ENCODE data around the gene TRAPPC3L. TPM values are rescaled to one million over a fixed set of nuclear protein-coding genes. Genes with fewer than 3 reads are reported as not detected.

Gene TRAPPC3L
- total RNA-seq, 1 experiment from 2014 or later: not detected

DNA sequence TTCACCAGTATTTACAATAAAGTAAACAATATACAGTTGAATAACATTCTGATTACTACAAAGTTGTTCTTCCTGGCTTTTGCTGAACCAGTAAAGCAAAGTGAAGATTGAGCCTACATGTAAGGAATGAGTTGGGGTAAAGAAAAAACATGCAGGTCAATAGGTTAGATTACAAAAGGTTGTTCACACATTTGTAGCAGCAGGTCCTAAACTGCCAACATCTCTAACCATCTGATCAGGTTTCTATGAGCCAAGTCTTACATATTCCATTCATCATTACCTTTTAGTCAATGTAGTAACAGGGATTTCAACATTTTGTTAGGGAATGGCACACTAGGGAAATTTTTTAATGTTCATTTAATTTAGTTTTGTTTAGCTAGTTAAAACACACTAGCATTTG is 93.6 kb downstream of the TRAPPC3L start:
- Histone ChIP-seq H2BK5ac (ENCODE audit: insufficient read length, low read length) (no peak overlapping the region), H2AK5ac (ENCODE audit: insufficient read length, low read length) (no peak overlapping the region), H4K20me1 (ENCODE audit: control insufficient read depth, insufficient read depth, insufficient read length) (no peaks in the 10 kb centered on the region), H4K91ac (ENCODE audit: insufficient read length, low read depth, low read length) (no peak overlapping the region), H4K8ac (replicated peaks; ENCODE audit: insufficient read length, low read depth, low read length) (no peak overlapping the region), H2BK20ac (ENCODE audit: low read depth, low read length, poor library complexity, severe bottlenecking) (no peak overlapping the region), H2BK15ac (ENCODE audit: low read depth, low read length) (no peak overlapping the region), H3K79me1 (ENCODE audit: insufficient read depth, low read depth, low read length, poor library complexity, severe bottlenecking) (no peaks in the 10 kb centered on the region), H3K14ac (ENCODE audit: insufficient read depth, low read length) (no peak overlapping the region), H3K9ac (ENCODE audit: extremely low read depth, insufficient read length, low read length) (no peak overlapping the region), H3K4me1 (ENCODE audit: insufficient read depth, low read length) (no peaks in the 10 kb centered on the region), H3K18ac (ENCODE audit: insufficient read length, low read depth, low read length) (no peak overlapping the region), H3K4me2 (ENCODE audit: insufficient read depth, insufficient read length, low read length) (no peak overlapping the region), H2BK120ac (ENCODE audit: low read depth, low read length, poor library complexity, severe bottlenecking) (no peak overlapping the region), H3K27ac (ENCODE audit: insufficient read length, low read depth, low read length) (no peak overlapping the region), H3K56ac (ENCODE audit: insufficient read length, low read depth, low read length) (no peak overlapping the region), H3K79me2 (ENCODE audit: insufficient read depth, low read length) (no peaks in the 10 kb centered on the region), H2AFZ (ENCODE audit: low read length) (no peak overlapping the region), H2BK12ac (ENCODE audit: insufficient read length, low read depth, low read length) (no peak overlapping the region), H3K23ac (ENCODE audit: insufficient read length, low read depth, low read length) (no peak overlapping the region), H3K23me2 (ENCODE audit: insufficient read length, low read depth, low read length, poor library complexity, severe bottlenecking) (no peaks in the 10 kb centered on the region), H3T11ph (ENCODE audit: low read length) (no peak overlapping the region), H3K4ac (ENCODE audit: low read depth, low read length) (no peak overlapping the region), H4K5ac (ENCODE audit: insufficient read length, low read depth, low read length) (no peak overlapping the region), H3K9me3 (ENCODE audit: control insufficient read depth, low read depth, low read length) (no peaks in the 10 kb centered on the region), H3K27me3 (ENCODE audit: insufficient read depth, low read length) (no peaks in the 10 kb centered on the region)
- TF ChIP-seq, protein P1, sequence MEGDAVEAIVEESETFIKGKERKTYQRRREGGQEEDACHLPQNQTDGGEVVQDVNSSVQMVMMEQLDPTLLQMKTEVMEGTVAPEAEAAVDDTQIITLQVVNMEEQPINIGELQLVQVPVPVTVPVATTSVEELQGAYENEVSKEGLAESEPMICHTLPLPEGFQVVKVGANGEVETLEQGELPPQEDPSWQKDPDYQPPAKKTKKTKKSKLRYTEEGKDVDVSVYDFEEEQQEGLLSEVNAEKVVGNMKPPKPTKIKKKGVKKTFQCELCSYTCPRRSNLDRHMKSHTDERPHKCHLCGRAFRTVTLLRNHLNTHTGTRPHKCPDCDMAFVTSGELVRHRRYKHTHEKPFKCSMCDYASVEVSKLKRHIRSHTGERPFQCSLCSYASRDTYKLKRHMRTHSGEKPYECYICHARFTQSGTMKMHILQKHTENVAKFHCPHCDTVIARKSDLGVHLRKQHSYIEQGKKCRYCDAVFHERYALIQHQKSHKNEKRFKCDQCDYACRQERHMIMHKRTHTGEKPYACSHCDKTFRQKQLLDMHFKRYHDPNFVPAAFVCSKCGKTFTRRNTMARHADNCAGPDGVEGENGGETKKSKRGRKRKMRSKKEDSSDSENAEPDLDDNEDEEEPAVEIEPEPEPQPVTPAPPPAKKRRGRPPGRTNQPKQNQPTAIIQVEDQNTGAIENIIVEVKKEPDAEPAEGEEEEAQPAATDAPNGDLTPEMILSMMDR (conservative IDR thresholded peaks at IDR 0.05): no peak
- Mint-ChIP-seq H3K4me1 (peaks cover 2 to 4% of the 10 kb centered on the region in 2 experiments; a peak in 2 of 4 replicates), H3K27me3 (ENCODE audit: low read depth) (no peaks in the 10 kb centered on the region; the same call in 1 of the 2 replicates), H3K27ac (no peak overlapping the region), H3K36me3 (ENCODE audit: insufficient read depth in 1 of 3, low read depth in 3 of 3) (no peaks in the 10 kb centered on the region), H3K9me3 (no peaks in the 10 kb centered on the region), H3K4me3 (no peak overlapping the region)
- no peak for DNase-seq

All from H9 (cell line).